ENCODE measurements around the gene RNF144A.

Gene RNF144A

GRCh38 chr2:7014174-7014640 is 97.0 kb downstream of the RNF144A start:
- no peak overlapping the region for H3K27ac ChIP-seq

GRCh38 chr2:7015007-7015950 is 98.1 kb downstream of the RNF144A start:
- no peak overlapping the region for H3K27ac ChIP-seq
- TF ChIP-seq ZFX (IDR thresholded peaks at IDR 0.05; ENCODE audit: borderline replicate concordance), result no peak
- TF ChIP-seq CTCF (IDR thresholded peaks at IDR 0.05), result no peak

More at GRCh38 chr2:7014174-7014640, 97.0 kb downstream of the RNF144A start:
- TF ChIP-seq ZFX (IDR thresholded peaks at IDR 0.05; ENCODE audit: borderline replicate concordance) (no peak), CTCF (IDR thresholded peaks at IDR 0.05) (peak; percentile 50)

- H3K27ac ChIP-seq, result no peak overlapping the region
- no peak for TF ChIP-seq CTCF (IDR thresholded peaks at IDR 0.05)
- no peak for TF ChIP-seq ZFX (IDR thresholded peaks at IDR 0.05; ENCODE audit: borderline replicate concordance)
Observed at GRCh38 chr2:7016148-7016547, 98.9 kb downstream of the RNF144A start.

- TF ChIP-seq ZFX (IDR thresholded peaks at IDR 0.05; ENCODE audit: borderline replicate concordance) (no peak), CTCF (IDR thresholded peaks at IDR 0.05) (no peak)
- no peak overlapping the region for H3K27ac ChIP-seq
Observed at GRCh38 chr2:7016601-7017211, 99.5 kb downstream of the RNF144A start.

GRCh38 chr2:7017671-7018281 is 100.6 kb downstream of the RNF144A start:
- TF ChIP-seq CTCF (IDR thresholded peaks at IDR 0.05) (no peak), ZFX (IDR thresholded peaks at IDR 0.05; ENCODE audit: borderline replicate concordance) (no peak)
- no peak overlapping the region for H3K27ac ChIP-seq

GRCh38 chr2:7018282-7018701 is 101.1 kb downstream of the RNF144A start:
- no peak overlapping the region for H3K27ac ChIP-seq
- no peak for TF ChIP-seq ZFX (IDR thresholded peaks at IDR 0.05; ENCODE audit: borderline replicate concordance)
- TF ChIP-seq CTCF (IDR thresholded peaks at IDR 0.05), result no peak
